Breast epithelium (tissue), 3 donors: ENCODE results near the gene THBS4.

Source experiments
- CTCF ChIP-seq, 3 donors: fragments of 450-650 bp; IDR thresholded peaks; one replicate each; pipeline ENCODE4 v1.5.1; 2016 to 2017; ENCODE audit warnings: antibody characterized with exemption in 3 of 3, mild to moderate bottlenecking in 3 of 3, moderate library complexity in 3 of 3
- POLR2A ChIP-seq: fragments of 450-650 bp; IDR thresholded peaks from one replicate; pipeline ENCODE4 v1.6.1; 2016; ENCODE audit warnings: antibody characterized with exemption, mild to moderate bottlenecking, moderate library complexity
- POLR2AphosphoS5 ChIP-seq, 3 donors: sonication (generic); formaldehyde crosslinking; IDR thresholded peaks; one replicate each; pipeline ENCODE4 v1.6.1; 2017; ENCODE audit warnings: antibody characterized with exemption in 3 of 3

- no peak for TF ChIP-seq POLR2A
- no peak for TF ChIP-seq CTCF (IDR thresholded peaks at IDR 0.05)
- no peak for TF ChIP-seq POLR2AphosphoS5 (IDR thresholded peaks at IDR 0.05)
These were observed 93.0 kb downstream of the THBS4 start for GRCh38 chr5:80128141-80128540.
